NT2/D1 (cell line): ENCODE measurements around the gene C2orf80.

Experiments
- YY1 ChIP-seq: IDR thresholded peaks from 2 replicates; pipeline ENCODE4 v1.6.1; 2011; ENCODE audit not compliant: insufficient read length, insufficient read depth
- ZNF274 ChIP-seq: IDR thresholded peaks from 2 replicates; pipeline ENCODE4 v1.6.1; 2011; ENCODE audit warnings: mild to moderate bottlenecking, low read depth, low read length

GRCh38 chr2:208174144-208174543, 15.7 kb downstream of the C2orf80 start:
- TF ChIP-seq YY1: no peak
- TF ChIP-seq ZNF274: no peak
